GM19193 (cell line): ENCODE results near the gene UBE2E2.

Experiments used
- POLR2A ChIP-seq: IDR thresholded peaks from 4 replicates; pipeline ENCODE4 v1.6.1; 2011; ENCODE audit not compliant: insufficient read depth, insufficient read length; ENCODE audit errors: extremely low read depth

Gene UBE2E2

GRCh38 chr3:23209747-23210487 lies 6.8 kb downstream of the UBE2E2 start:
- TF ChIP-seq POLR2A, result no peak

- TF ChIP-seq POLR2A, result no peak
Measured at GRCh38 chr3:23213813-23214212, 10.7 kb downstream of the UBE2E2 start.

GRCh38 chr3:23217872-23218554 lies 14.9 kb downstream of the UBE2E2 start:
- TF ChIP-seq POLR2A, result no peak

GRCh38 chr3:23219117-23219516 lies 16.0 kb downstream of the UBE2E2 start:
- no peak for TF ChIP-seq POLR2A

GRCh38 chr3:23219552-23219951 lies 16.4 kb downstream of the UBE2E2 start:
- no peak for TF ChIP-seq POLR2A

GRCh38 chr3:23221136-23221535 lies 18.0 kb downstream of the UBE2E2 start:
- no peak for TF ChIP-seq POLR2A

GRCh38 chr3:23232016-23232415 lies 28.9 kb downstream of the UBE2E2 start:
- TF ChIP-seq POLR2A, result no peak

- TF ChIP-seq POLR2A, result no peak
Measured at GRCh38 chr3:23232854-23233253, 29.7 kb downstream of the UBE2E2 start.

GRCh38 chr3:23235264-23235663 lies 32.1 kb downstream of the UBE2E2 start:
- no peak for TF ChIP-seq POLR2A

GRCh38 chr3:23236890-23237289 lies 33.8 kb downstream of the UBE2E2 start:
- TF ChIP-seq POLR2A, result no peak

GRCh38 chr3:23238156-23238555 lies 35.0 kb downstream of the UBE2E2 start:
- no peak for TF ChIP-seq POLR2A

GRCh38 chr3:23238578-23238977 lies 35.5 kb downstream of the UBE2E2 start:
- no peak for TF ChIP-seq POLR2A

GRCh38 chr3:23239211-23240068 lies 36.3 kb downstream of the UBE2E2 start:
- TF ChIP-seq POLR2A, result no peak

GRCh38 chr3:23240171-23240785 lies 37.2 kb downstream of the UBE2E2 start:
- TF ChIP-seq POLR2A, result no peak

GRCh38 chr3:23241256-23241655 lies 38.1 kb downstream of the UBE2E2 start:
- no peak for TF ChIP-seq POLR2A
